Activated CD8-positive, alpha-beta T cell treated with anti-CD3 and anti-CD28 coated beads, Interleukin-2, amount 10 ng/mL, durations not matched to agents 7 days and 5 days (primary cell): ENCODE data around the gene ODC1. TPM values are rescaled to one million over a fixed set of nuclear protein-coding genes. Genes with fewer than 3 reads are reported as not detected.

ENCODE experiments used
- ATAC-seq: fragments of 150-1000 bp; cut with Tn5 transposase; one replicate; pipeline ENCODE4 v1.10.0; 2021; ENCODE audit warnings: moderate library complexity
- CTCF ChIA-PET: fragments of 350-600 bp; sonication (Branson Sonifier 250); formaldehyde crosslinking; loops from one replicate; lab custom pipeline; 2021; ENCODE audit warnings: antibody characterized with exemption; lab: Charles Lee
- POLR2A ChIA-PET: fragments of 350-600 bp; sonication (Branson Sonifier 250); formaldehyde crosslinking; loops from one replicate; lab custom pipeline; 2021; ENCODE audit warnings: antibody characterized with exemption; lab: Charles Lee
- DNase-seq: peaks from one replicate; pipeline ENCODE4 v3.0.0-alpha.2; 2020
- H3K27ac Mint-ChIP-seq: one replicate; pipeline ENCODE4 v1.8.0; 2021; ENCODE audit warnings: mild to moderate bottlenecking, mixed read lengths
- H3K27me3 Mint-ChIP-seq: one replicate; pipeline ENCODE4 v1.8.0; 2021; ENCODE audit warnings: low read depth, mixed read lengths
- H3K36me3 Mint-ChIP-seq: one replicate; pipeline ENCODE4 v1.8.0; 2021; ENCODE audit warnings: low read depth, mixed read lengths
- H3K4me1 Mint-ChIP-seq: one replicate; pipeline ENCODE4 v1.8.0; 2021; ENCODE audit warnings: low read depth, mixed read lengths
- H3K4me3 Mint-ChIP-seq: one replicate; pipeline ENCODE4 v1.8.0; 2021; ENCODE audit warnings: mild to moderate bottlenecking, mixed read lengths
- H3K9me3 Mint-ChIP-seq: one replicate; pipeline ENCODE4 v1.8.0; 2022; ENCODE audit warnings: mixed read lengths; ENCODE audit not compliant: insufficient read depth
- total RNA-seq, 2 experiments: library from RNA; stranded (reverse); gene quantifications; one replicate each; pipeline ENCODE4 v1.2.3, GENCODE V29; 2021

Gene ODC1
- total RNA-seq, 2 experiments from 2014 or later = 54.4 to 54.6 TPM

- H3K9me3 Mint-ChIP-seq = no peaks in the 10 kb centered on the region
- H3K27ac Mint-ChIP-seq = no peak overlapping the region
- ATAC-seq (no peak), DNase-seq (no peak)
- peaks cover 9% of the 10 kb centered on the region for H3K4me1 Mint-ChIP-seq
- CTCF ChIA-PET = no interaction called here
- H3K4me3 Mint-ChIP-seq = no peak overlapping the region
- H3K36me3 Mint-ChIP-seq = no peaks in the 10 kb centered on the region
- H3K27me3 Mint-ChIP-seq = peaks cover 10% of the 10 kb centered on the region
- POLR2A ChIA-PET = no interaction called here
These were observed 28.8 kb upstream of the ODC1 start for GRCh38 chr2:10476723-10477442.

GRCh38 chr2:10475811-10476660 lies 27.9 kb upstream of the ODC1 start:
- H3K4me3 Mint-ChIP-seq = no peak overlapping the region
- H3K36me3 Mint-ChIP-seq = no peaks in the 10 kb centered on the region
- ChIA-PET POLR2A (no interaction called here), CTCF (no interaction called here)
- H3K27me3 Mint-ChIP-seq = peaks cover 6% of the 10 kb centered on the region
- no peaks in the 10 kb centered on the region for H3K9me3 Mint-ChIP-seq
- ATAC-seq (no peak), DNase-seq (no peak)
- H3K4me1 Mint-ChIP-seq = peaks cover 9% of the 10 kb centered on the region
- H3K27ac Mint-ChIP-seq = no peak overlapping the region

GRCh38 chr2:10475221-10475722 lies 27.1 kb upstream of the ODC1 start:
- H3K36me3 Mint-ChIP-seq = no peaks in the 10 kb centered on the region
- H3K9me3 Mint-ChIP-seq = no peaks in the 10 kb centered on the region
- no peak overlapping the region for H3K27ac Mint-ChIP-seq
- DNase-seq (no peak), ATAC-seq (no peak)
- no peak overlapping the region for H3K4me3 Mint-ChIP-seq
- ChIA-PET POLR2A (no interaction called here), CTCF (no interaction called here)
- peaks cover 9% of the 10 kb centered on the region for H3K4me1 Mint-ChIP-seq
- peaks cover 2% of the 10 kb centered on the region for H3K27me3 Mint-ChIP-seq

DNA sequence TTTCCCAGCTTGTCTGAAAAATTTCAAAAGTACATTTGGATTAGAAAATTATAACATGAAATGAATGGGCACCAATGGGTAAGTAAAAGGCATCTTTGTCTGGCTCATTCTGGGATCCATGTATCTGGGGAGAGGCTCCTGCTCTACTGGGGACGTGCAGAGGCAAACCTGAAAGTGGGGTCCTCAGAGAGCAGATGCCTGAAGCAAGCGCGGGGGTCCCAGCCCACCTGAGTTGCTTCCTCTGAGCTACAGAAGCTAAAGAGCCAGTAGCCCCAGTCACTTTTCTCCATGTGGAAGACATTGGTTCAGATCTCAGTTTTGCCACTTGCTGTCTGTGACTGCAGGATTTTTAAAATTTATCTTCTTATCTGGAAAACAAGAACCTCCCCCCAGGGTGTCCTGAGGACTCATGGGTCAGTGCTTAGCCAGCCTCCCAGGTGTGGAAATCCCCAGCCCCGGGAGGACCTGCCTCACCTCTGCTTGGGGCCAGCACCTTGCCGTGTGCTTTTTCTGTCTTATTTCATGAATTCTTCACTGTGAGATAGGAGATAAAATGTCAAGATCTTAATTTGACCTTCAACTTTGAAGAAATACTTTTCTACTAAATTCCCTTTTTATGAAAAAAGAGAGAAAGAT lies 25.1 kb upstream of the ODC1 start:
- Mint-ChIP-seq H3K4me1 (peaks cover 9% of the 10 kb centered on the region), H3K27ac (no peak overlapping the region), H3K4me3 (no peak overlapping the region), H3K36me3 (no peaks in the 10 kb centered on the region), H3K9me3 (no peaks in the 10 kb centered on the region), H3K27me3 (peaks cover 2% of the 10 kb centered on the region)
- DNase-seq = no peak
- POLR2A ChIA-PET = interaction anchor here (0.6 kb wide), 1 partner anchor 333 kb away, joined by 3 read pairs; no protein-coding TSS in a partner anchor
- no peak for ATAC-seq
- CTCF ChIA-PET = interaction anchor here (1.4 to 2.0 kb wide), 3 partner anchors 13 to 187 kb away, joined by 3 to 4 read pairs (median 4); no protein-coding TSS in a partner anchor

GRCh38 chr2:10471955-10472354 lies 23.8 kb upstream of the ODC1 start:
- peaks cover 2% of the 10 kb centered on the region for H3K27me3 Mint-ChIP-seq
- ATAC-seq (no peak), DNase-seq (no peak)
- H3K4me1 Mint-ChIP-seq = peaks cover 1% of the 10 kb centered on the region
- ChIA-PET POLR2A (no interaction called here), CTCF (interaction anchor here (0.6 to 2.0 kb wide), 4 partner anchors 12 to 188 kb away, joined by 3 to 4 read pairs (median 4); no protein-coding TSS in a partner anchor)
- no peak overlapping the region for H3K27ac Mint-ChIP-seq
- no peaks in the 10 kb centered on the region for H3K9me3 Mint-ChIP-seq
- no peaks in the 10 kb centered on the region for H3K36me3 Mint-ChIP-seq
- H3K4me3 Mint-ChIP-seq = no peak overlapping the region

DNA sequence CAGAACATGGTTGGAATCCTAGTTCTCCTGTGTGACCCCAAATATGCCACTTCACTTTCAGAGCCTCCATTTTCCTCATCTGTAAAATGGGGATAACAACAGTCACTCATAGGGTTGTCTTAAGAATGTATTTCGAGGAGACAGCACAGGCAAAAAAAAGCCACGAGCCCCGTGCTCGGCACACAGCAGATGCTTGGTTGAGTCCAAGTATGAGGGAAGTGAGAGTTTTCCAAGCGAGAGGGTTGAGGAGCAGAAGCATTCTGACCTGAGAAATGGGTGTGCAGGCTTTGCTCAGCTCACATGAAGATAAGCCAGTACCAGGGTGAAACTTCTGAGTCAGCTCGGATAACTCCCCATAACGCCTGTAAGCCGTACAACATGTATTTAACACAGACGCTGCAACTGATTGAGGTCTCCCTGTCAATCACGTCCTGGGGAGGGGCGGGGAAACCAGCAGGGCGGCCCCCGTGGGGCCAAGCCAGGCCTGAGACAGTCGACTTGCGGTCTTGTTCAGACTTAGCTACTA lies 23.0 kb upstream of the ODC1 start:
- H3K4me1 Mint-ChIP-seq = no peaks in the 10 kb centered on the region
- ChIA-PET POLR2A (interaction anchor here (0.7 kb wide), 1 partner anchor 61 kb away, joined by 3 read pairs; no protein-coding TSS in a partner anchor), CTCF (interaction anchor here (2.0 kb wide), 1 partner anchor 11 kb away, joined by 4 read pairs; no protein-coding TSS in a partner anchor)
- DNase-seq (no peak), ATAC-seq (no peak)
- no peaks in the 10 kb centered on the region for H3K36me3 Mint-ChIP-seq
- no peaks in the 10 kb centered on the region for H3K9me3 Mint-ChIP-seq
- no peak overlapping the region for H3K27ac Mint-ChIP-seq
- peaks cover 2% of the 10 kb centered on the region for H3K27me3 Mint-ChIP-seq
- no peak overlapping the region for H3K4me3 Mint-ChIP-seq

DNA sequence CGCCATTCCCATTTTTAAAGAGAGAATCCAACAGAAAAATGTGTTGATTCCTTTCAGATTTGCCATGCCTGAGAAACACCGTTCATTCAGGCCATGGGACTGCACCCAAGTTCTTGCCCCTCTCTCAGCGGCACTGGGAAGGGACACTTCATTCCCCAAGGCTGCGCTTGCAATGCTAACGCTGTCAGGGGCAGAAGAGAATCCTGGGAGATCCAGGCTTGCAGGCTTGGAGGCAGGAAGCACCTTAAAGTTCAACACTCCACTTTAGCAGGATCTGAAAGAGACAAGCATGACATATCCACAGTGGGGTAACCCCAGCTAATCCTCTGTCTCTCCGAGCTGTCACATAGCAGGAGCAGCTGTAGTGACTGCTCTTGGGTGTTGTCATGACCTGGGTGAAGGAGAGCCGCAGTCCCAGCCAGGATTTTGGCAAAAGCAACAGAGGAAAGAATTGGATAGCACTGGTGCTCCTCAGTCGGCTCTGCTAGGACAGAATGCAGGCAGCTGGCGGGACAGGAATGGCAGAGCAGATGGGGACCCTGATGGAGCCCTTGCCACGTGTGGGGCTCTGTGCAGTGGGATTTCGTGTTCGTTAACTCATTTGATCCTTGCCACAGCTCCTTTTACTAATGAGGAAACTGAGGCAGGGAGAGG lies 22.0 kb upstream of the ODC1 start:
- H3K4me1 Mint-ChIP-seq = no peaks in the 10 kb centered on the region
- H3K36me3 Mint-ChIP-seq = no peaks in the 10 kb centered on the region
- H3K4me3 Mint-ChIP-seq = no peak overlapping the region
- H3K27ac Mint-ChIP-seq = no peak overlapping the region
- peaks cover 2% of the 10 kb centered on the region for H3K27me3 Mint-ChIP-seq
- ChIA-PET CTCF (no interaction called here), POLR2A (no interaction called here)
- DNase-seq = no peak
- ATAC-seq = no peak
- H3K9me3 Mint-ChIP-seq = no peaks in the 10 kb centered on the region

- DNase-seq (no peak), ATAC-seq (no peak)
- no peaks in the 10 kb centered on the region for H3K9me3 Mint-ChIP-seq
- POLR2A ChIA-PET = no interaction called here
- no peaks in the 10 kb centered on the region for H3K36me3 Mint-ChIP-seq
- no peaks in the 10 kb centered on the region for H3K4me1 Mint-ChIP-seq
- H3K4me3 Mint-ChIP-seq = no peak overlapping the region
- CTCF ChIA-PET = no interaction called here
- H3K27me3 Mint-ChIP-seq = peaks cover 2% of the 10 kb centered on the region
- H3K27ac Mint-ChIP-seq = no peak overlapping the region
These were observed 21.2 kb upstream of the ODC1 start for GRCh38 chr2:10469301-10469700.

DNA sequence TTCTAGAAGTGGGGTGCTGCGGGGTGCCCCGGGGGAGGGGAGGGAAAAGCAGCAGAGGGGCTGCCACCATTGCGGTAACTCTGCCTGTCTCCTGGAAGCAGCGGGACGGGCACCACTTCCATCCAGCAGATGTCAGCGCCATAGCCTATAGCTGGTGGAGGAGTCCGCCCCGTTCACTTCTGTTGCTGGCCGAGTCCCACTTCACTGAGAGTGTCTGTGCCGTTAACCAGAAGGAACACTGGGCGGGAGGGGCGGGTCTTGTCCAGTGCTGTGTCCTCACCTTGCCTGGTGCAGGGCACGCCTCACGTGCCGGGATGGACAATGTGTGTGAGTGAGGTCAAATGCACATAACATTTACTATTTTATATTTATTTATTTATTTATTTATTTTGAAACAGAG lies 19.3 kb upstream of the ODC1 start:
- DNase-seq (no peak), ATAC-seq (no peak)
- POLR2A ChIA-PET = no interaction called here
- no peak overlapping the region for H3K4me3 Mint-ChIP-seq
- H3K27me3 Mint-ChIP-seq = peaks cover 2% of the 10 kb centered on the region
- no peaks in the 10 kb centered on the region for H3K9me3 Mint-ChIP-seq
- no peak overlapping the region for H3K27ac Mint-ChIP-seq
- H3K36me3 Mint-ChIP-seq = no peaks in the 10 kb centered on the region
- CTCF ChIA-PET = no interaction called here
- no peaks in the 10 kb centered on the region for H3K4me1 Mint-ChIP-seq

- Mint-ChIP-seq H3K4me1 (no peaks in the 10 kb centered on the region), H3K36me3 (no peaks in the 10 kb centered on the region), H3K27me3 (peaks cover 6% of the 10 kb centered on the region), H3K9me3 (no peaks in the 10 kb centered on the region), H3K4me3 (no peak overlapping the region), H3K27ac (no peak overlapping the region)
- no peak for ATAC-seq
- ChIA-PET POLR2A (interaction anchor here (0.6 kb wide), 1 partner anchor 16 kb away, joined by 3 read pairs; no protein-coding TSS in a partner anchor), CTCF (no interaction called here)
- no peak for DNase-seq
These were observed 18.7 kb upstream of the ODC1 start for GRCh38 chr2:10466801-10467200.

DNA sequence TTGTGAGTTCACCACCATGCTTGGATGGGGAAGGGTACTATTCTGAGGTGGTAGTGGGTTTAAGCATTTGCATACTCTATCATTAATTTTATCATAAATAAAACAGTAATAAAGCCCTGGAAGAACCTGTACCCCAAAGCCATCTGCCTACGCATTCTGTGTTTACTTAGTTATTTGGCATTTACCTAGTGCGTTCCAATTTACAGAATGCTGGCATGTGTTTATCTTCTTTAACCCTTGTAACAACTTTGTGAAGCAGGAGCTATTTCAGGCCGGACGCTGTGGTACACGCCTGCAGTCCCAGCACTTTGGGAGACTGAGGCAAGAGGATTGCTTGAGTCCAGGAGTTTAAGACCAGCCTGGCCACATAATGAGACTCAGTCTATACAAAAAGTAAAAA lies 17.8 kb upstream of the ODC1 start:
- Mint-ChIP-seq H3K4me3 (no peak overlapping the region), H3K4me1 (no peaks in the 10 kb centered on the region), H3K27ac (no peak overlapping the region), H3K36me3 (no peaks in the 10 kb centered on the region), H3K9me3 (no peaks in the 10 kb centered on the region), H3K27me3 (peaks cover 6% of the 10 kb centered on the region)
- DNase-seq = no peak
- CTCF ChIA-PET = no interaction called here
- ATAC-seq = no peak
- POLR2A ChIA-PET = no interaction called here
